CD4-positive, CD25-positive, alpha-beta regulatory T cell (primary cell): ENCODE data around the gene SSR1. TPM values are rescaled to one million over a fixed set of nuclear protein-coding genes. Genes with fewer than 3 reads are reported as not detected.
"Not testable (repeated sequence)": the region's sequence is repeated elsewhere in the genome, so short reads cannot be mapped to it uniquely, and the experiment has no call there.

Source experiments
- ATAC-seq, 2 donors: fragments of 150-1000 bp; cut with Tn5 transposase; one replicate each; pipeline ENCODE4 v1.10.0; 2021; ENCODE audit warnings: low read depth in 2 of 2, moderate number of reproducible peaks in 2 of 2, moderate library complexity in 1 of 2
- DNase-seq, 3 donors: peaks; one replicate each; pipeline versions ENCODE4 v3.0.0 to v3.0.0-alpha.2; 2012 to 2022; ENCODE audit warnings: mixed read lengths in 1 of 3
- H3K27ac ChIP-seq: one replicate; pipeline ENCODE4 v1.7.0; 2013; ENCODE audit warnings: mild to moderate bottlenecking, low read length; ENCODE audit not compliant: insufficient read depth, poor library complexity, severe bottlenecking
- H3K27me3 ChIP-seq: one replicate; pipeline ENCODE4 v1.7.0; 2013; ENCODE audit warnings: low read length; ENCODE audit not compliant: control insufficient read depth, insufficient read depth
- H3K36me3 ChIP-seq: one replicate; pipeline ENCODE4 v1.7.0; 2013; ENCODE audit warnings: mild to moderate bottlenecking, low read length, moderate library complexity; ENCODE audit not compliant: control insufficient read depth, insufficient read depth
- H3K4me1 ChIP-seq: 2 replicates; pipeline ENCODE4 v1.7.0; 2013; ENCODE audit warnings: mild to moderate bottlenecking, low read length; ENCODE audit not compliant: insufficient read depth, control insufficient read depth, poor library complexity, severe bottlenecking
- H3K4me3 ChIP-seq: one replicate; pipeline ENCODE4 v1.7.0; 2013; ENCODE audit warnings: low read depth, mild to moderate bottlenecking, low read length, moderate library complexity
- H3K9me3 ChIP-seq, 2 experiments: 1 replicate in 1 of 2; 2 replicates in 1 of 2; pipeline ENCODE4 v1.7.0; 2013; ENCODE audit warnings: low read length in 2 of 2, mild to moderate bottlenecking in 1 of 2, moderate library complexity in 1 of 2; ENCODE audit not compliant: control insufficient read depth in 2 of 2
- H3K27ac Mint-ChIP-seq, 3 donors: one replicate each; pipeline ENCODE4 v1.8.0; 2020 to 2022; ENCODE audit warnings: mild to moderate bottlenecking in 3 of 3, mixed read lengths in 3 of 3, moderate library complexity in 2 of 3
- H3K27me3 Mint-ChIP-seq: one replicate; pipeline ENCODE4 v1.8.0; 2022; ENCODE audit warnings: mild to moderate bottlenecking, mixed read lengths
- H3K36me3 Mint-ChIP-seq: one replicate; pipeline ENCODE4 v1.8.0; 2020; ENCODE audit warnings: mixed read lengths
- H3K4me1 Mint-ChIP-seq, 4 donors: one replicate each; pipeline ENCODE4 v1.8.0; 2020 to 2022; ENCODE audit warnings: mixed read lengths in 4 of 4, mild to moderate bottlenecking in 1 of 4
- H3K4me3 Mint-ChIP-seq, 4 donors: one replicate each; pipeline ENCODE4 v1.8.0; 2020 to 2022; ENCODE audit warnings: mild to moderate bottlenecking in 4 of 4, mixed read lengths in 4 of 4, moderate library complexity in 3 of 4
- H3K9me3 Mint-ChIP-seq, 7 donors: one replicate each; pipeline ENCODE4 v1.8.0; 2020 to 2022; ENCODE audit warnings: mixed read lengths in 7 of 7, mild to moderate bottlenecking in 3 of 7, moderate library complexity in 2 of 7
- polyA plus RNA-seq, 4 donors: library from polyadenylated mRNA; unstranded; fragments of 300-500 nt; fragmentation: Illumina TruSeq; gene quantifications; one replicate each; pipeline ENCODE4 v1.2.3, GENCODE V29; 2021
- total RNA-seq: library from RNA; stranded (reverse); gene quantifications from one replicate; pipeline ENCODE4 v1.2.3, GENCODE V29; 2022

SSR1 gene
- total and polyA plus RNA-seq, 5 donors from 2014 or later: 81.0 to 207 (median 164) TPM

DNA sequence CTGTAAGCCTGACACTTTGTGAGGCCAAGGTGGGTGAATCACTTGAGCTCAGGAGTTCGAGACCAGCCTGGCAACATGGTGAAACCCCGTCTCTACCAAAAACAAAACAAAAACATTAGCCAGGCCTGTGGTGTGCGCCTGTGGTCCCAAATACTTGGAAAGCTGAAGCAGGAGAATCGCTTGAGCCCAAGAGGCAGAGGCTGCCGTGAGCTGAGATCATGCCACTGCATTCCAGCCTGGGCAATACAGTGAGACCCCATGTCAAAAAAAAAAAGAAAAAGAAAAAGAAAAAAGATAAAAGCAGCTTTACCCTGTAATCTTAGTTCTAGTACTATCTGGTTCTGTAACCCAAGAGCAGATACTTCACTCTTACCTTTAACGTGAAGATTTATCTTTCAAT is 27.6 kb downstream of the SSR1 start:
- no peak overlapping the region for H3K27ac ChIP-seq
- no peaks in the 10 kb centered on the region for H3K9me3 Mint-ChIP-seq
- H3K9me3 ChIP-seq: no peaks in the 10 kb centered on the region
- ATAC-seq (no peak), DNase-seq (no peak)
- H3K4me1 Mint-ChIP-seq: peaks cover 0 to 21% (median 15%) of the 10 kb centered on the region in 4 donors
- H3K27ac Mint-ChIP-seq: no peak overlapping the region
- no peak overlapping the region for H3K4me3 ChIP-seq
- peaks cover 38% of the 10 kb centered on the region for H3K36me3 Mint-ChIP-seq
- H3K4me1 ChIP-seq: peaks cover 5% of the 10 kb centered on the region
- H3K27me3 Mint-ChIP-seq: no peaks in the 10 kb centered on the region
- H3K27me3 ChIP-seq: no peaks in the 10 kb centered on the region
- H3K4me3 Mint-ChIP-seq: no peak overlapping the region
- H3K36me3 ChIP-seq: peaks cover 41% of the 10 kb centered on the region

DNA sequence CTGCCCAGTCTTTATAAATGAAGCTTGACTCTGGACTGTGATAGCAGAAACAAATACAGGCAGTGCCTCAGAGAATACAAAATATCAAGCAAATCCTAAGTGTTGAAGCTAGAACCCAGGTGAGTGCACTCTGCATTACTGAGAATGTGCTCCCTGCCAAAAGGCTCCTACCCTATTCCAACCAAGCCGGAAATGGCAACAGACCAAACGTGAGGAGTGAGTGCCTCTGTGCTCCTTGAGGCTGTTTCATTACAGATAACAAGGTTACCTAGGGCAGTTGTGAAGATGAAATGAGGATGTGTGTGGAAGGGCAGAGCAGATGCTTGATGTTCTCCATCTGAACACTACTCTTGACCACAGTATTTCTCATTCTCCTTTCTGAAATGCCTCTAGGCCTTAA is 29.3 kb downstream of the SSR1 start:
- Mint-ChIP-seq H3K4me3 (no peak overlapping the region), H3K9me3 (no peaks in the 10 kb centered on the region), H3K36me3 (peaks cover 25% of the 10 kb centered on the region), H3K4me1 (peaks cover 0 to 21% (median 13%) of the 10 kb centered on the region in 4 donors), H3K27me3 (no peaks in the 10 kb centered on the region), H3K27ac (no peak overlapping the region)
- Histone ChIP-seq H3K4me3 (no peak overlapping the region), H3K27me3 (no peaks in the 10 kb centered on the region), H3K4me1 (peaks cover 5% of the 10 kb centered on the region), H3K27ac (no peak overlapping the region), H3K9me3 (no peaks in the 10 kb centered on the region), H3K36me3 (peaks cover 24% of the 10 kb centered on the region)
- DNase-seq: no peak
- no peak for ATAC-seq

DNA sequence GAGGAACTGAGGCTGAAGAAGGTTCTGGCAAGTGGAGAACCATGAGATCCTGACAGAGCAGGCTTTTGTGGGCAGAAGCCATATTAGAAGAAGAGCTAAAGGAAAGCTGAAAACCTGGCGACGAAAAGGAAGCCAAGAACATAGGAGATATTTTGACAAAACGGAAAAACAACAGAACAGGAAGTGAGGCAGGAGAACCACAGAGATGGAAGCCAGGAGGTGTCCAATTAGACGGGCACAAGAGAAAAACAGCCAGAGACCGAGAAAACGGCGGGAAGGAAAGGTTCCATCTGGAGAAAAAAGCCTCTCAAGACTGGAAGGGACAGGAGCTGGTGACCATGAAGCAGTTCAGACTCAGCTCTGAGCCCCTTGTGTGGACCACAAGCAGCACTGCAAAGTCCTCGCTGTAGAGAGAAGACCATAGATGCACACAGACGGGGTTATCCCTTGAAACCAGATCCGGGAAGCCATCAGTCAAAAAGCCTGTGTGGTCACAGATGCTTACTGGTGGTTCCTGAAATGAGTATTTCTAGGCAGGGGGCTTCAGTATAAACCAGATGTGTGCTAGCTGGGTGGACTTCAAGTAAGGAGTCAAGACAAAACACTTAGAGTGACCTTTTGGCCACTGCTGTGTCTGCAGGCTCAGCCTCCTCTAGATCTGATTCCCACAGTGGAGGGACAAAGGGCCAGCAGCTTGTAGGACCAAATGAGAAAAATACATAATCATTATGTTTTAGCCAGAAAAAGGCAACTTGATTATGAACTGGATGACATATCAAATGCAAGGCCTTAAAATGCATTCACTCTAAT is 30.7 kb downstream of the SSR1 start:
- H3K27me3 ChIP-seq: no peaks in the 10 kb centered on the region
- peaks cover 12% of the 10 kb centered on the region for H3K36me3 ChIP-seq
- Mint-ChIP-seq H3K4me1 (peaks cover 0 to 21% (median 12%) of the 10 kb centered on the region in 4 donors), H3K36me3 (peaks cover 16% of the 10 kb centered on the region), H3K27me3 (no peaks in the 10 kb centered on the region), H3K27ac (peak overlapping the region; percentile 75 to 94 (median 82)), H3K4me3 (peak overlapping the region in 1 of 4 donors; percentile 59), H3K9me3 (no peaks in the 10 kb centered on the region)
- no peak overlapping the region for H3K27ac ChIP-seq
- DNase-seq (peak in 1 of 3 donors; percentile 16), ATAC-seq (no peak)
- H3K9me3 ChIP-seq: no peaks in the 10 kb centered on the region
- H3K4me1 ChIP-seq: peaks cover 5% of the 10 kb centered on the region
- no peak overlapping the region for H3K4me3 ChIP-seq

DNA sequence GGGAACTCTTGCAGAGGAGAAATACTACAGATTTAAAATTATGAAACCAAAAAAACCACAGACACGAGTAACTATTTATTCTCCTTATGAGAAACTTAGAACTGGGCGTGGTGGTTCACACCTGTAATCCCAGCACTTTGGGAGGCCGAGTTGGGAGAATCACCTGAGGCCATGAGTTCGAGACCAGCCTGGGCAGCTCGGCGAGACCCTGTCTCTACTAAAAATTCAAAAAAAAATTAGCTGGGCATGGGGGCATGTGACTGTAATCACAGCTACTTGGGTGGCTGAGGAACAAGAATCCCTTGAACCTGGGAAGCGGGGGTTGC is 36.8 kb downstream of the SSR1 start:
- H3K9me3 ChIP-seq: no peaks in the 10 kb centered on the region
- Mint-ChIP-seq H3K27me3 (no peaks in the 10 kb centered on the region), H3K4me1 (peaks cover 0 to 8% (median 2%) of the 10 kb centered on the region in 4 donors), H3K36me3 (no peaks in the 10 kb centered on the region), H3K9me3 (no peaks in the 10 kb centered on the region), H3K4me3 (no peak overlapping the region), H3K27ac (peak overlapping the region in 1 of 3 donors; percentile 17)
- ATAC-seq (no peak), DNase-seq (no peak)
- H3K27me3 ChIP-seq: no peaks in the 10 kb centered on the region
- no peak overlapping the region for H3K4me3 ChIP-seq
- no peaks in the 10 kb centered on the region for H3K4me1 ChIP-seq
- H3K36me3 ChIP-seq: no peaks in the 10 kb centered on the region
- no peak overlapping the region for H3K27ac ChIP-seq

DNA sequence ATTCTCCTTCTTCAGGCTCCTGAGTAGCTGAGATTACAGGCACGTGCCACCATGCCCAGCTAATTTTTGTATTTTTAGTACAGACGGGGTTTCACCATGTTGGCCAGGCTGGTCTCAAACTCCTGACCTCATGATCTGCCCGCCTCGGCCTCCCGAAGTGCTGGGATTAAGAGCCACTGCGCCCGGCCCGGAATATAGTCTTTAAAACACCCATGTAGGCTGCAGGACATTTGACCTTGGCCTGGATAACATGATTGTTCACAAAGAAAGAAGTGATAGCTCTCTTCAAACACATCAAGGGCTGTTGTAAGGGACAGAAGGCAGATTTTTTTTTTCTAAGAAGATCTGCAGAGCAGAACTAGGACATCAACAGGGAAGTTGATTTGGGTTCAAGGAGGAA is 38.5 kb downstream of the SSR1 start:
- not testable (repeated sequence) for DNase-seq, H3K27me3 Mint-ChIP-seq, ATAC-seq, H3K27me3 ChIP-seq, H3K4me3 Mint-ChIP-seq, H3K9me3 Mint-ChIP-seq, H3K9me3 ChIP-seq, H3K36me3 ChIP-seq, H3K4me1 Mint-ChIP-seq, H3K4me1 ChIP-seq, H3K36me3 Mint-ChIP-seq, H3K4me3 ChIP-seq, H3K27ac ChIP-seq
- peak overlapping the region in 1 of 3 donors; percentile 48 for H3K27ac Mint-ChIP-seq

DNA sequence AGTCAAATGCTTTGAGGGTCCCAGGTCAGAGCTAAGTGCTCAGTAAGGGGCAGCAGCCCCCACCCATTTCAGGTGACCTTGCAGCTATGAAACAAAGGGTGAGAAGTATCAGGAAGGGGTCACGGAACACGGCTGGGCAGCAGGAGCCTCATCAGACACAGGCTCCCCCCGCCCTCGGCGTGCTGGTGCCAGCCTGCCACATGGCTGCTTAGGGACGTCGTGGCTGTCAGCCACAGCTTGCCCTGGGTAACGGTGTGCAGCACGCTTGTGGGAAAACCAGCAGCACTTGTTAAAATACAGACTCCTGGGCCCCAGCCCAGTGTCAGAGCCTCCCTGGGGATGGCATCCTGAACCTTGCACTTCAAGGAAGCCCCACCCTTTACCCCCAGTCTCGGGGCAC is 39.3 kb downstream of the SSR1 start:
- ATAC-seq (no peak), DNase-seq (no peak)
- Histone ChIP-seq H3K27me3 (no peaks in the 10 kb centered on the region), H3K9me3 (no peaks in the 10 kb centered on the region), H3K36me3 (no peaks in the 10 kb centered on the region), H3K4me3 (no peak overlapping the region), H3K27ac (no peak overlapping the region), H3K4me1 (no peaks in the 10 kb centered on the region)
- Mint-ChIP-seq H3K36me3 (no peaks in the 10 kb centered on the region), H3K27me3 (no peaks in the 10 kb centered on the region), H3K27ac (no peak overlapping the region), H3K4me1 (peaks cover 0 to 5% (median 2%) of the 10 kb centered on the region in 4 donors), H3K4me3 (peak overlapping the region in 1 of 4 donors; percentile 13), H3K9me3 (no peaks in the 10 kb centered on the region)

DNA sequence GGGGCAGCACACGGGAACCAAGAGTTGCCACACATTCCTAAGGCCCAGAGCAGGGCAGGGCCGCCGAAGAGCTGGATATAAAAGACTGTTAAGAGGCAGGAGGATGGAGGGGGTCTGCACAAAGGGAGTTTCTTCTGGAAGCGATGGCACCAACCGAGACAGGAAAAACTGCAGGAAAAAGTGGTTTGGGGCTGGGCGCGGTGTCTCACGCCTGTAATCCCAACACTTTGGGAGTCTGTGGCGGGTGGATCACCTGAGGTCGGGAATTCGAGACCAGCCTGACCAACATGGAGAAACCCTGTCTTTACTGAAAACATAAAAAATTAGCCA is 41.8 kb downstream of the SSR1 start:
- DNase-seq (no peak), ATAC-seq (no peak)
- Histone ChIP-seq H3K9me3 (no peaks in the 10 kb centered on the region), H3K4me3 (no peak overlapping the region), H3K4me1 (no peaks in the 10 kb centered on the region), H3K27ac (no peak overlapping the region), H3K27me3 (no peaks in the 10 kb centered on the region), H3K36me3 (no peaks in the 10 kb centered on the region)
- H3K27ac Mint-ChIP-seq: no peak overlapping the region
- no peak overlapping the region for H3K4me3 Mint-ChIP-seq
- H3K4me1 Mint-ChIP-seq: peaks cover 0 to 5% (median 2%) of the 10 kb centered on the region in 4 donors
- peaks cover 3% of the 10 kb centered on the region for H3K36me3 Mint-ChIP-seq
- peaks cover 0 to 4% (median 0%) of the 10 kb centered on the region in 7 donors for H3K9me3 Mint-ChIP-seq
- peaks cover 5% of the 10 kb centered on the region for H3K27me3 Mint-ChIP-seq
